GM19467 (cell line): ENCODE data around the gene HYAL3.
"Not testable (repeated sequence)": the region's sequence is repeated elsewhere in the genome, so short reads cannot be mapped to it uniquely, and the experiment has no call there.

Source experiments
- ATAC-seq: cut with Tn5 transposase; IDR thresholded peaks from one replicate; pipeline ENCODE4 v1.9.1; 2021; ENCODE audit warnings: mild to moderate bottlenecking, moderate library complexity; ENCODE audit not compliant: unreplicated experiment

The HYAL3 gene

GRCh38 chr3:50272911-50273688, 26.1 kb downstream of the HYAL3 start:
- ATAC-seq = peak; percentile 66

- ATAC-seq = not testable (repeated sequence)
These were observed 26.7 kb downstream of the HYAL3 start for GRCh38 chr3:50272538-50272910.

- ATAC-seq = no peak
These were observed 27.8 kb downstream of the HYAL3 start for GRCh38 chr3:50271314-50271936.

GRCh38 chr3:50270422-50271224, 28.6 kb downstream of the HYAL3 start:
- ATAC-seq = no peak

GRCh38 chr3:50269977-50270413, 29.2 kb downstream of the HYAL3 start:
- ATAC-seq = no peak

GRCh38 chr3:50269460-50269859, 29.7 kb downstream of the HYAL3 start:
- ATAC-seq = no peak

GRCh38 chr3:50268703-50269451, 30.3 kb downstream of the HYAL3 start, which contains the start of gene SEMA3B:
Gene SEMA3B (plus strand): TSS chr3:50269147. CDS start chr3:50269241, 94 bp downstream.
- no peak for ATAC-seq

GRCh38 chr3:50268276-50268675, 30.9 kb downstream of the HYAL3 start:
- no peak for ATAC-seq

- no peak for ATAC-seq
These were observed 31.8 kb downstream of the HYAL3 start for GRCh38 chr3:50267280-50267913.

- ATAC-seq = no peak
These were observed 32.4 kb downstream of the HYAL3 start for GRCh38 chr3:50266836-50267235.

GRCh38 chr3:50266017-50266416, 33.2 kb downstream of the HYAL3 start:
- ATAC-seq = no peak

GRCh38 chr3:50265571-50265970, 33.6 kb downstream of the HYAL3 start:
- ATAC-seq = no peak

GRCh38 chr3:50264964-50265485, 34.2 kb downstream of the HYAL3 start:
- ATAC-seq = no peak

GRCh38 chr3:50264383-50264963, 34.7 kb downstream of the HYAL3 start:
- ATAC-seq = no peak

GRCh38 chr3:50263478-50264382, 35.5 kb downstream of the HYAL3 start:
- no peak for ATAC-seq

GRCh38 chr3:50262778-50263177, 36.4 kb downstream of the HYAL3 start:
- ATAC-seq = no peak

- ATAC-seq = not testable (repeated sequence)
These were observed 37.0 kb downstream of the HYAL3 start for GRCh38 chr3:50262200-50262599.

GRCh38 chr3:50261505-50261904, 37.7 kb downstream of the HYAL3 start:
- no peak for ATAC-seq
